Esophagus muscularis mucosa (tissue), 4 donors: ENCODE data around the gene ADAMTS18. TPM values are rescaled to one million over a fixed set of nuclear protein-coding genes. Genes with fewer than 3 reads are reported as not detected.

Experiments
- DNase-seq: peaks from one replicate; pipeline ENCODE4 v3.0.0-alpha.2; 2017; ENCODE audit errors: extremely low spot score
- H3K27ac ChIP-seq, 4 donors: fragments of 200-600 bp; sonication (generic); replicated peaks in 1 of 4; 1 replicate in 3 of 4; 2 replicates in 1 of 4; pipeline ENCODE4 v1.5.1; 2016 to 2019; ENCODE audit warnings: mild to moderate bottlenecking in 1 of 4
- H3K27me3 ChIP-seq, 4 donors: fragments of 200-600 bp; sonication (generic); one replicate each; pipeline versions ENCODE4 v1.5.1 to v1.6.0; 2016 to 2019
- H3K36me3 ChIP-seq, 4 donors: fragments of 200-600 bp; sonication (generic); one replicate each; pipeline ENCODE4 v1.5.1; 2016 to 2019
- H3K4me1 ChIP-seq, 4 donors: fragments of 200-600 bp; sonication (generic); one replicate each; pipeline ENCODE4 v1.5.1; 2016 to 2019
- H3K4me3 ChIP-seq, 4 donors: fragments of 200-600 bp; sonication (generic); 1 replicate in 2 of 4; 2 replicates in 2 of 4; pipeline ENCODE4 v1.5.1; 2016 to 2019; ENCODE audit warnings: mild to moderate bottlenecking in 4 of 4, moderate library complexity in 1 of 4
- H3K9me3 ChIP-seq, 4 donors: fragments of 200-600 bp; sonication (generic); 1 replicate in 3 of 4; 2 replicates in 1 of 4; pipeline ENCODE4 v1.5.1; 2016 to 2019
- EP300 ChIP-seq: sonication (generic); formaldehyde crosslinking; IDR thresholded peaks from one replicate; pipeline ENCODE4 v1.6.1; 2017; ENCODE audit warnings: antibody characterized with exemption
- POLR2A ChIP-seq: fragments of 450-650 bp; IDR thresholded peaks from one replicate; pipeline ENCODE4 v1.6.1; 2017; ENCODE audit warnings: antibody characterized with exemption, moderate library complexity, mild to moderate bottlenecking, low read depth
- POLR2AphosphoS5 ChIP-seq, 2 donors: sonication (generic); formaldehyde crosslinking; IDR thresholded peaks; one replicate each; pipeline ENCODE4 v1.6.1; 2017; ENCODE audit warnings: antibody characterized with exemption in 2 of 2
- WGBS: methylation state at CpG from one replicate; pipeline ENCODE4 v1.1.5; 2018; 5-methylcytosine and 5-hydroxymethylcytosine counted together
- intact Hi-C: fragments of 100-400 bp; cut with DNase I; formaldehyde crosslinking; loops from one replicate; pipeline ENCODE4 v1.15.1; 2023
- total RNA-seq, 4 donors: library from RNA; depleted of rRNA; stranded (reverse); fragments of >200 nt; gene quantifications; one replicate each; pipeline versions ENCODE4 v1.1.0 to v1.2.1, GENCODE V29; 2016
- TF ChIP-seq, protein P1 (sequence below), 3 experiments: fragments of 200-600 bp in 2 of 3; fragments of 450-650 bp in 1 of 3; sonication (generic) in 2 of 3; IDR thresholded peaks; one replicate each; pipeline ENCODE4 v1.5.1; 2017 to 2019; ENCODE audit warnings: antibody characterized with exemption in 3 of 3, mild to moderate bottlenecking in 2 of 3, moderate library complexity in 1 of 3

Gene ADAMTS18
- total RNA-seq, 4 donors from 2014 or later, result 0.45 TPM; not detected in 3

- 59% methylated on average over 4 of the region's 4 CpGs for WGBS
- TF ChIP-seq POLR2AphosphoS5 (IDR thresholded peaks at IDR 0.05) (no peak), EP300 (no peak), POLR2A (no peak)
- TF ChIP-seq, protein P1, sequence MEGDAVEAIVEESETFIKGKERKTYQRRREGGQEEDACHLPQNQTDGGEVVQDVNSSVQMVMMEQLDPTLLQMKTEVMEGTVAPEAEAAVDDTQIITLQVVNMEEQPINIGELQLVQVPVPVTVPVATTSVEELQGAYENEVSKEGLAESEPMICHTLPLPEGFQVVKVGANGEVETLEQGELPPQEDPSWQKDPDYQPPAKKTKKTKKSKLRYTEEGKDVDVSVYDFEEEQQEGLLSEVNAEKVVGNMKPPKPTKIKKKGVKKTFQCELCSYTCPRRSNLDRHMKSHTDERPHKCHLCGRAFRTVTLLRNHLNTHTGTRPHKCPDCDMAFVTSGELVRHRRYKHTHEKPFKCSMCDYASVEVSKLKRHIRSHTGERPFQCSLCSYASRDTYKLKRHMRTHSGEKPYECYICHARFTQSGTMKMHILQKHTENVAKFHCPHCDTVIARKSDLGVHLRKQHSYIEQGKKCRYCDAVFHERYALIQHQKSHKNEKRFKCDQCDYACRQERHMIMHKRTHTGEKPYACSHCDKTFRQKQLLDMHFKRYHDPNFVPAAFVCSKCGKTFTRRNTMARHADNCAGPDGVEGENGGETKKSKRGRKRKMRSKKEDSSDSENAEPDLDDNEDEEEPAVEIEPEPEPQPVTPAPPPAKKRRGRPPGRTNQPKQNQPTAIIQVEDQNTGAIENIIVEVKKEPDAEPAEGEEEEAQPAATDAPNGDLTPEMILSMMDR (IDR thresholded peaks at IDR 0.05), result no peak
- H3K36me3 ChIP-seq, result no peaks in the 10 kb centered on the region
- no peaks in the 10 kb centered on the region for H3K9me3 ChIP-seq
- intact Hi-C loops, result no loop called here
- H3K4me1 ChIP-seq, result no peaks in the 10 kb centered on the region
- H3K27me3 ChIP-seq, result no peaks in the 10 kb centered on the region
- H3K27ac ChIP-seq, result no peak overlapping the region
- no peak overlapping the region for H3K4me3 ChIP-seq
- DNase-seq, result no peak
Observed at GRCh38 chr16:77328768-77329167, 106.1 kb downstream of the ADAMTS18 start.

DNA sequence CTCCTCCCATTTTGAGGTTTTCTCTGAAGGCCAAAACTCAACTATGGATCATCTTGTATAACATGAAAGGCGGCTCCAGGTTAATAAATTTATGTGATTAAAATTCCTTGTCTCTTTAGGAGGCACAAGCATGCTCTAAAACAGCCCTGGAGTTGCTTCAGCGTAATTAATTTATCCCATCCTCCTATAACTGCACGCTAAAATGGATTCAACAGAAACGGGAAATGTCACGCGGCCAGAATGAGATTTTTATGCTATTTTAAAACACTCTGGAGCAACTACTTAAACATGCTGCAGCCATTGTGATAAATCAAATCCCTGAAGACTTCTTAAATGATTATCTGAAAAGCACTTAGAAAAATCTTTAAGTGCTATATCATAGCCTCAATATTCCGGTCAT, 106.6 kb downstream of the ADAMTS18 start:
- no peaks in the 10 kb centered on the region for H3K4me1 ChIP-seq
- H3K27me3 ChIP-seq, result no peaks in the 10 kb centered on the region
- intact Hi-C loops, result no loop called here
- no peak for DNase-seq
- no peaks in the 10 kb centered on the region for H3K9me3 ChIP-seq
- H3K36me3 ChIP-seq, result no peaks in the 10 kb centered on the region
- H3K27ac ChIP-seq, result no peak overlapping the region
- TF ChIP-seq, protein P1 (IDR thresholded peaks at IDR 0.05), result no peak
- no peak for TF ChIP-seq EP300
- no peak for TF ChIP-seq POLR2AphosphoS5 (IDR thresholded peaks at IDR 0.05)
- no peak for TF ChIP-seq POLR2A
- no peak overlapping the region for H3K4me3 ChIP-seq
- WGBS, result 59% methylated on average over 7 of the region's 7 CpGs

DNA sequence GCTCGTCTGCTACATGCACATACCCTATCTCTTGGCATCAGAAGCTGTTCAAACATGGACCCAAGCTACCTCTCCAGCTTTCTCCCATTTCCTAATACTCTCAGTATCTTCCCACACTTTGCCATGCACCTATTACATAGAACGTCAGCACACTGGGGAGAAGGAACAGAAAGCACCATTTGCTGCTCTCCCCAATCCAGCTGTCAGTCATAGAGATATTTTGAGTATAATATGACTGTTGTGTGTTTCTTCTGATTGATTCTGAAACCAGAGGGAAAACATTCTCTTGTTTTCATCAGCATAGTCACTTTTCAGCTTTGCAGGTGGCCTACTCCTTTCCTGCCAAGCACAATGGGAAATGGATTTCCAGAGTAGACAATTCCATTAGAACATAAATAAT, 107.1 kb downstream of the ADAMTS18 start:
- Histone ChIP-seq H3K36me3 (no peaks in the 10 kb centered on the region), H3K9me3 (no peaks in the 10 kb centered on the region), H3K4me1 (no peaks in the 10 kb centered on the region), H3K27ac (no peak overlapping the region), H3K27me3 (no peaks in the 10 kb centered on the region), H3K4me3 (no peak overlapping the region)
- TF ChIP-seq POLR2A, result no peak
- TF ChIP-seq EP300, result no peak
- TF ChIP-seq POLR2AphosphoS5 (IDR thresholded peaks at IDR 0.05), result no peak
- TF ChIP-seq, protein P1 (IDR thresholded peaks at IDR 0.05), result no peak
- DNase-seq, result no peak
- 92% methylated on average over 2 of the region's 2 CpGs for WGBS
- intact Hi-C loops, result no loop called here

GRCh38 chr16:77324729-77325128, 110.1 kb downstream of the ADAMTS18 start:
- H3K9me3 ChIP-seq, result no peaks in the 10 kb centered on the region
- no peaks in the 10 kb centered on the region for H3K36me3 ChIP-seq
- no peak overlapping the region for H3K4me3 ChIP-seq
- TF ChIP-seq POLR2A (no peak), POLR2AphosphoS5 (IDR thresholded peaks at IDR 0.05) (no peak)
- TF ChIP-seq, protein P1 (IDR thresholded peaks at IDR 0.05), result no peak
- no peak for DNase-seq
- intact Hi-C loops, result no loop called here
- WGBS, result 53% methylated on average over 3 of the region's 3 CpGs
- H3K27me3 ChIP-seq, result peaks cover 0 to 2% (median 0%) of the 10 kb centered on the region in 4 donors
- no peak overlapping the region for H3K27ac ChIP-seq
- H3K4me1 ChIP-seq, result no peaks in the 10 kb centered on the region

DNA sequence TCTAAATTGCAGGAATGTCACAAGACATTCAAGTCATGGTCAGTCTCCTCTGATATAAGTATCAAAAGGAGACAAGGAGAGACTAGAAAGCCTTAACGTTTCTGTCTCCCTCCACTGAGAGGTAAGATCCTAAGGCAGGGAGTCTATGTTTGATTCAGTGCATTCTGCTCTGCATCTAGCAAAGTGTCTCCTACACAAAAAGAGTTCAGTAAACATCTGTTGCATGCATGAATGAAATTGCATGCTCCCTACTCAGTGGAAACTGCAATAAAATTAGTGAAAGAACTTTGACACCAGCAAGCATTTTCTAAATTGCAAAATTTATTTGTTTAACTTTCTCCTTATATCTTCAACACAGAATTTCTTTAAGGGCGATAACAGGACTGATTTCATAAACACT, 111.1 kb downstream of the ADAMTS18 start:
- WGBS, result 32% methylated on average over 2 of the region's 2 CpGs
- H3K36me3 ChIP-seq, result no peaks in the 10 kb centered on the region
- no peak for TF ChIP-seq POLR2A
- no peak for TF ChIP-seq POLR2AphosphoS5 (IDR thresholded peaks at IDR 0.05)
- TF ChIP-seq, protein P1 (IDR thresholded peaks at IDR 0.05), result no peak
- TF ChIP-seq EP300, result no peak
- H3K27me3 ChIP-seq, result peaks cover 0 to 8% (median 0%) of the 10 kb centered on the region in 4 donors
- DNase-seq, result no peak
- no peaks in the 10 kb centered on the region for H3K9me3 ChIP-seq
- H3K27ac ChIP-seq, result no peak overlapping the region
- no peaks in the 10 kb centered on the region for H3K4me1 ChIP-seq
- intact Hi-C loops, result no loop called here
- no peak overlapping the region for H3K4me3 ChIP-seq
